Rectal smooth muscle tissue (tissue), 1 donor: ENCODE data around the gene TELO2.

ENCODE experiments used
- H3K27ac ChIP-seq: one replicate; pipeline ENCODE4 v1.7.0; 2013; ENCODE audit warnings: low read depth, low read length, inconsistent platforms
- H3K27me3 ChIP-seq: one replicate; pipeline ENCODE4 v1.7.0; 2013; ENCODE audit warnings: low read length; ENCODE audit not compliant: control insufficient read depth, insufficient read depth
- H3K36me3 ChIP-seq: one replicate; pipeline ENCODE4 v1.7.0; 2013; ENCODE audit warnings: low read length; ENCODE audit not compliant: control insufficient read depth, insufficient read depth
- H3K4me1 ChIP-seq: one replicate; pipeline ENCODE4 v1.7.0; 2013; ENCODE audit warnings: low read length; ENCODE audit not compliant: control insufficient read depth, insufficient read depth
- H3K4me3 ChIP-seq: one replicate; pipeline ENCODE4 v1.7.0; 2013; ENCODE audit warnings: low read length
- H3K9ac ChIP-seq: one replicate; pipeline ENCODE4 v1.7.0; 2013; ENCODE audit warnings: low read length

TELO2 gene

DNA sequence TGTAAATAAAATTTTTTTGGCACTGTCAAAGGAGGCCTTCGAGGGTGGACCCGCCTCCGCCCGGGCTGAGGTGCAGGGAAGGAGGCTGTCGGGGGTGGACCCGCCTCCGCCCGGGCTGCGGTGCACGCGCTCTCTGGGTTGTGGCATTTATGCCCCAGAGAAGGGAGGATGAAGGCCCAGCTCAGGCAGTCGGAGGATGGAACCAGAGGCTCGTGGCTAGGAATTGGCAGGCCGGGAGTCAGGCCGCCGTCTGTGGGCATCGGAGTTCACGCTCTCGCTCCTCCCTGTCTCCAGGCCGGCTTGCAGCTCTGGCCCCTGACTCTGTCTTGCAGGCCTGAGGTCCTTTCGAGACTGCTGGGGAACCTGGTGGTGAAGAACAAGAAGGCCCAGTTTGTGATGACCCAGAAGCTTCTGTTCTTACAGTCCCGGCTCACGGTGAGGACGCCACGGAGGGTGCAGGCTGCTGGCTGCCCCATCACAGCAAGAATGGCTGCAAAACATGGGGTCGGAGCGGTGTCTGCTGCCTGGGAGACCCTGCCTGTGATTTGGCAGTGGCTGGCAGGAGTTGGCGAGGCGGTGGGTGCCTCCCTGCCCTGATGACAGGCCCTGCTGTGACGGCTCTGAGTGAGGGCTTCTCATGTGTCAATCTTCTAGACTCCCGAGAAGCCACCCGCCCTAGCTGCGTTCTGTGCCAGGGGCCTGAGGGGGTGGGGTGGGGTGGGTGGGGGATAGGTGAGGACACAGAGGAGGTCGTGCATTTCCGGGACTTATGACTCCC lies 5.9 kb downstream of the TELO2 start:
- peaks cover 41% of the 10 kb centered on the region for H3K36me3 ChIP-seq
- H3K9ac ChIP-seq, result no peak overlapping the region
- H3K4me3 ChIP-seq, result no peak overlapping the region
- H3K27me3 ChIP-seq, result no peaks in the 10 kb centered on the region
- no peak overlapping the region for H3K27ac ChIP-seq
- H3K4me1 ChIP-seq, result peaks cover 2% of the 10 kb centered on the region

DNA sequence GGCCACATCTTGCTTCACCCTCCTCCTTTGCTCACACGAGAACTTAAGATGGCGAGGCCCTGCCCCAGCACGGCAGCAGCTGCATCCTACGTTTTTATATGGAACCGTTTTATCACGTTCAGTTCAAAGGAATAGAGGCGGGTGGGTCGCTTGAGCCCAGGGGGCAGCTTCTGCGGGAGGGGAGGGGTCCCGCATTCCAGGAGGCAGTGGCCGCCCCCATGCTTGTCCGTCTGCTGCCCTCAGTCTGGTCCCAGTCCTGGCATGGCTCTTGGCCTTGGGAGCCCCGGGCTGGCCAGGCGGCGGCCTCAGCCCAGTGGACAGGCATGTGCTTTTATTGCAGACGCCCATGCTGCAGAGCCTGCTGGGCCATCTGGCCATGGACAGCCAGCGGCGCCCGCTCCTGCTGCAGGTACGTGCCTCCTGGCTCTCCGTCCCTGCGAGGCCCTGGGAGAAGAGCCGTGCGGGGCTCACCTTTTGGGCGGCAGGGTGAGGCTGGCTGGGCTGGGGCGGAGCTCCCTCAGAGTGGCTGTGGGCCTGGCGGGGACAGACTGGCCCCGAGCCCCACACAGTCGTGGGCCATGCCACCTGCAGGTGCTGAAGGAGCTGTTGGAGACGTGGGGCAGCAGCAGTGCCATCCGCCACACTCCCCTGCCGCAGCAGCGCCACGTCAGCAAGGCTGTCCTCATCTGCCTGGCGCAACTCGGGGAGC lies 6.8 kb downstream of the TELO2 start:
- Histone ChIP-seq H3K4me1 (no peaks in the 10 kb centered on the region), H3K27me3 (no peaks in the 10 kb centered on the region), H3K4me3 (no peak overlapping the region), H3K36me3 (peaks cover 37% of the 10 kb centered on the region), H3K27ac (no peak overlapping the region), H3K9ac (no peak overlapping the region)

DNA sequence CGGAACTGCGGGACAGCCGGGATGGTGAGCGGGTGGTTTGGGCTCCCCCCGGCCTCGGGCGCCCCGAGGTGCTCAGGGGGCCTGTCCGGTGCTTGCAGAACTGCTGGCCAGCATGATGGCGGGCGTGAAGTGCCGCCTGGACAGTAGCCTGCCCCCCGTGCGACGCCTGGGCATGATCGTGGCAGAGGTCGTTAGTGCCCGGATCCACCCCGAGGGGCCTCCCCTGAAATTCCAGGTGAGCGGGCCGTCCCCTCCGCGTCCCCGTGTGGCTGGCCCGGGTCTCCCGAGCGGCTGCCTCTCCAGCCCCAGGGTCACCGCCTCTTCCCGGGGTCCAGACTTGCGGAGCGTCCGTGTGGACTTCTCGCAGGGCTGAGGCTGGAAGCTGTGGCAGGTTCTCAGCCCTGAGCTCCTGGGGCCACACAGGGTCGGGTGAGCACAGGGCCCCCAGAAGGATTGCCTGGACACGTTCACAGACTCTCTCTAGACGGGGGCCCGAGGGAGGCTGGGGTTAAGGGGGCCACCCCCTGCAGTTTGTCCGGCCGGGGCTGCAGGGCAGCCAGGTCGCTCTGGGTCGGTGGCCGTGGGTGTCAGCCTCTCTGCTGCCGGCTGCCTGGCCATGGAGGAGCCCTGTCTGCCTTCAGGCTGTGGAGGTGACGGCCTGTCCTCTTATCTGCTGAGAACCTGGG lies 7.4 kb downstream of the TELO2 start:
- H3K36me3 ChIP-seq, result peaks cover 37% of the 10 kb centered on the region
- H3K27ac ChIP-seq, result no peak overlapping the region
- H3K4me3 ChIP-seq, result no peak overlapping the region
- H3K27me3 ChIP-seq, result no peaks in the 10 kb centered on the region
- H3K9ac ChIP-seq, result no peak overlapping the region
- no peaks in the 10 kb centered on the region for H3K4me1 ChIP-seq

DNA sequence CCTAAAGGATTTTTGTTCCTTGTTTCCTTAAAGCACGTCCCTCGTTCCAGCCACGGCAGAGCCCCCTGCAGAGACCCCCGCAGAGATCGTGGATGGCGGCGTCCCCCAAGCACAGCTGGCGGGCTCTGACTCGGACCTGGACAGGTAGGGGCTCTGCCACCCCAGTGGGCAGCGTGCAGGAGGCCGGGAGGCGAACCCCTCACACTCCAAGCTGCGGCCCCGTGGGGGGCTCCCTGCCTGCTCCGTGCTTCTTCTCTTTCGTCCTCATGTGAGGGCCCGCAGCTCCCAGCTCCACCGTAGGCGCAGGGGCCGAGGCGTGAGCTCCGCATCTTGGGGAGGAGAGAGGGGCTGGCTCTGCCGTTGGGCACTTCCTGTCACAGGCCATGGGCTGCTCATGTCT lies 8.5 kb downstream of the TELO2 start:
- Histone ChIP-seq H3K27me3 (no peaks in the 10 kb centered on the region), H3K27ac (no peak overlapping the region), H3K4me1 (no peaks in the 10 kb centered on the region), H3K36me3 (peaks cover 36% of the 10 kb centered on the region), H3K4me3 (no peak overlapping the region), H3K9ac (no peak overlapping the region)

DNA sequence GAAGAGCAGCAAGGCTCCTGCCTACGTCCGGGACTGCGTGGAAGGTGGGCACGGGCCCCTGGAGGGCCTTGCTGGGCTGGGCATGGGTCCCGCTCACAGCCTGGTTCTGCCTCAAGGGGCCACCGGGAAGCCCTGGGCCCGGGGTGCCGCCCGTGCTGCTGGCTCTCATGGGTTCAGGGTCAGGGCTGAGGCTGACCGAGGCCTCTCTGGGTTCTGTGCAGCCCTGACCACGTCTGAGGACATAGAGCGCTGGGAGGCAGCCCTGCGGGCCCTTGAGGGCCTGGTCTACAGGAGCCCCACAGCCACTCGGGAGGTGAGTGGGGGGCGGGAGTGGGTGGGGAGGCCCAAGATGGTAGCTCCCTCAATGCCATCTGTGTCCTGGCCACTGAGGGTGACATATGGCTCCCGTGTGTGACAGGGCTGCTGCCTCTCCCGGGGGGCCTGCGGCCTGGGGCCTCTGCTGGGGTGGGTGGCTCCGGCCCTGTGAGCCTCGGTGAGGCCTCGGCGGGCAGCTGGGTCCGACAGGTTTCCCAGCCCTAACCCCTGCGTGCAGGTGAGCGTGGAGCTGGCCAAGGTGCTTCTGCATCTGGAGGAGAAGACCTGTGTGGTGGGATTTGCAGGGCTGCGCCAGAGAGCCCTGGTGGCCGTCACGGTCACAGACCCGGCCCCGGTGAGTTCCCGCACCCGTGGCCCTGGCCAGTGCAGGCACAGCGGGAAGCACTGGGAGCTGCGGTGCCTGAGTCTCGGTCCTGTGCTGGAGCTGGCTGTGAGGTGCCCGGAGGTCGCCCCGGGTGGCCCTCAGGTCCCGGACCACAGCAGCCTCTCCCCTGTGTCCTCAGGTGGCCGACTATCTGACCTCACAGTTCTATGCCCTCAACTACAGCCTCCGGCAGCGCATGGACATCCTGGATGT lies 9.2 kb downstream of the TELO2 start:
- no peaks in the 10 kb centered on the region for H3K27me3 ChIP-seq
- peaks cover 29% of the 10 kb centered on the region for H3K36me3 ChIP-seq
- H3K4me3 ChIP-seq, result no peak overlapping the region
- no peak overlapping the region for H3K27ac ChIP-seq
- H3K4me1 ChIP-seq, result no peaks in the 10 kb centered on the region
- H3K9ac ChIP-seq, result no peak overlapping the region

DNA sequence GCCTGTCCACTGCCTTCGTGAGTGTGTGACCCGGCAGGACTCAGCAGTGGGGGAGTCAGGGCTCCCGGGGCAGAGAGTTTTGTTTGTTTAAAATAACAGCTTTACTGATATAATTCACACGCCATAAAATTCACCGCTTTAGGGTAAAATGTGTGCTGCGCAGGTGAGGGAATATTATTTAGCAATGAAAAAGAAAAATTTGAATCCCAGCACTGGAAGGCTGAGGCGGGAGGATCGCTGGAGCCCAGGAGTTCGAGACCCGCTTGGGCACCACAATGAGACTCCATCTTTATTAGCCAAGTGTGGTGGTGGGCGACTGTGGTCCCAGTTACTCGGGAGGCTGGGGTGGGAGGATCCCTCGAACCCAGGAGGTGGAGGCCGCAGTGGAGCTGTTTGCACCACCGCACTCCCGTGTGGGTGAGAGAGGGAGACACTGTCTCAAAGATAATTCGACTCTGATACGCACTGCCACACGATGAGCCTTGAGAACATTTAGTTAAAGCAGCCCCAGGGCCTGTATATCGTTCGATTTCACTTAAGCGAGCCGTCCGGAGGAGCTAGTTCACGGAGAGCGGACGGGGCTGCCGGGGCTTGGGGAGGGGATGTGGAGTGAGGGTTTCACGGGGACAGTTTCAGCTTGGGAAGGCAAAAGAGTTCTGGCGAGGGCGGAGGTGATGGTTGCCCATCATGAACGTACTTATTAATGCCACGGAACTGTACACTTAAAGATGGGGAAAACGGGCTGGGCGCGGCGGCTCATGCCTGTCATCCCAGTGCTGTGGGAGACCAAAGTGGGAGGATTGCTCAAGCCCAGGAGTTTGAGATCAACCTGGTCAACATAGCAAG lies 10.2 kb downstream of the TELO2 start:
- H3K36me3 ChIP-seq, result peaks cover 26% of the 10 kb centered on the region
- no peaks in the 10 kb centered on the region for H3K27me3 ChIP-seq
- H3K4me1 ChIP-seq, result no peaks in the 10 kb centered on the region
- H3K27ac ChIP-seq, result no peak overlapping the region
- H3K4me3 ChIP-seq, result no peak overlapping the region
- H3K9ac ChIP-seq, result no peak overlapping the region

DNA sequence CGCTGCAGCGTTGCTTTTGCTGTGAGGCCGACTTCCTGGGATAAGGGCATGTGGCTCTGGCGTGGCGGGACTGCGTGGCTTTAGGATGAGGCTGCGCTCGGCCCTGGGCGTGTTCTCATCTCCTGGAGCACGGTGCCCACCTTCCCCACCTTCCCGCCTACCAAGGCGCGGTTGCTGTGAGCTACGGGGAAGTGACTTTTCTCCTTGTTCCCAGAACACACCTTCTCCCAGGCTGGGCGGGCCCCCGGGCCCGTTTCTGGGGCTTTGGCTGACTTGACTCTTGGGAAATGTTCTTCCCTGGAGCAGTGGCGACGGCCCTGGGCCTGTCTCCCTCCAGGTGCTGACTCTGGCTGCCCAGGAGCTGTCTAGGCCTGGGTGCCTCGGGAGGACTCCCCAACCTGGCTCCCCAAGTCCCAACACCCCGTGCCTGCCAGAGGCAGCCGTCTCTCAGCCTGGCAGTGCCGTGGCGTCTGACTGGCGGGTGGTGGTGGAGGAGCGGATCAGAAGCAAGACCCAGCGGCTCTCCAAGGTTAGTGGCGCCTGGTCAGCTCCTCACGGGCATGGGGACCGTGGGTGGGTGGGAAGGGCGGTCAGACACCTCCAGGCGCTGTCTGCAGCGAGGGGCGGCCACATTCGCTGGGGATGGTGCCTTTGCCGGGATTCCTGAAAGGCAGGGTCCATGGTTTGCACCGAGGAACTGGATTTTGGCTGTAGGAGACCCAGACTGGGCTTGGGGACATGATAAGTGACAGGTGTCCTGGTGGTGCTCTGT lies 12.1 kb downstream of the TELO2 start:
- no peak overlapping the region for H3K4me3 ChIP-seq
- H3K36me3 ChIP-seq, result peaks cover 23% of the 10 kb centered on the region
- no peaks in the 10 kb centered on the region for H3K4me1 ChIP-seq
- H3K27ac ChIP-seq, result no peak overlapping the region
- no peak overlapping the region for H3K9ac ChIP-seq
- H3K27me3 ChIP-seq, result no peaks in the 10 kb centered on the region

DNA sequence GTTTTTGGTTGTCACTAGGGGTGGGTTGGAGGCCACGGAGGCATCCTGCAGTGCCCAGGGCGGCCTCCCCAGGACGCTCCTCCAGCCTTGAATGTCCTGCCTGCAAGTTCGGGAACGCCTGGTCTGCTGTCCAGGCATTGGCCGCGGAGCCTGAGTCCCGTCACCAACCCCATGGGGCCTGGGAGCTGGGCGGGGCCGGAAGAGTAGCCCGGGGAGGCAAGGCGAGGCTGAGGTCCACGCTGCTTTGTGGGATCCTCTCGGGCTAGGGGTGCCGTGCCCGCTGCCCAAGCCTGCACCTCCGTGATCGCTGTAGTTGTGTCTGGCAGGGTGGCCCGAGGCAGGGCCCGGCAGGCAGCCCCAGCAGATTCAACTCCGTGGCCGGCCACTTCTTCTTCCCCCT lies 12.8 kb downstream of the TELO2 start:
- Histone ChIP-seq H3K9ac (no peak overlapping the region), H3K4me3 (no peak overlapping the region), H3K4me1 (no peaks in the 10 kb centered on the region), H3K36me3 (peaks cover 22% of the 10 kb centered on the region), H3K27me3 (no peaks in the 10 kb centered on the region), H3K27ac (no peak overlapping the region)

DNA sequence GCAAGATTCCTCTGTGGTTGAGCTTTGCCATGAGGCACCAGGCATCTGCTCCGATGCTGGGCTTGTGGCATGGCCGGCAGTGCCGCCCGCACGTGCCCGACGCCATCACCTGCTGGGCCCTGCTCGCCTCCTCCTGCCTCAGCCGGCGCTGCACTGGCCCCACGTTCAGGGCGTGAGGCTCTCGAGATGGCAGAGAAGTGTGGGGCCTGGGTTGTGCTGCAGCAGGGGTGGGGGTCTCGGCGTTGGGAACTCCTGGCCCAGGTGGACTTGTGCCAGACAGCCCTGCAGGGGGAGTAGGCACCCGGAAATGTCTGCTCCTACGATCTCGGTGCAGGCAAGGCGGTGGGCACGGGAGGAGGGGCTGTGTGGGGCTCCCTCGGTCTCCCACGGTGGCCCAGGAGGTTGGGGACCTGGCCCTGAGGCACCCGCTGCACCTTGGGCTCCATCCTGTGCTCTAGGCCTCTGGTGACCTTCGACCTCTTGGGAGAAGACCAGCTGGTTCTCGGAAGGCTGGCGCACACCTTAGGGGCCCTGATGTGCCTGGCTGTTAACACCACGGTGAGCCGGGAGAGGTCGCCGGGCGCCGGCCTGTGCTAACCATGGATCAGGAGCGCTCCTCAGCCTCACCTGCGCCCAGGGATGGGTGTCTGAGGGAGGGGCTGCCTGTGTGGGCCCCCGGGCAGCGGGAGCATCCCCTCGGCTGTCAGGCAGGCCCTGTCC lies 13.5 kb downstream of the TELO2 start:
- Histone ChIP-seq H3K27ac (no peak overlapping the region), H3K36me3 (peaks cover 17% of the 10 kb centered on the region), H3K4me3 (no peak overlapping the region), H3K9ac (no peak overlapping the region), H3K4me1 (no peaks in the 10 kb centered on the region), H3K27me3 (no peaks in the 10 kb centered on the region)

DNA sequence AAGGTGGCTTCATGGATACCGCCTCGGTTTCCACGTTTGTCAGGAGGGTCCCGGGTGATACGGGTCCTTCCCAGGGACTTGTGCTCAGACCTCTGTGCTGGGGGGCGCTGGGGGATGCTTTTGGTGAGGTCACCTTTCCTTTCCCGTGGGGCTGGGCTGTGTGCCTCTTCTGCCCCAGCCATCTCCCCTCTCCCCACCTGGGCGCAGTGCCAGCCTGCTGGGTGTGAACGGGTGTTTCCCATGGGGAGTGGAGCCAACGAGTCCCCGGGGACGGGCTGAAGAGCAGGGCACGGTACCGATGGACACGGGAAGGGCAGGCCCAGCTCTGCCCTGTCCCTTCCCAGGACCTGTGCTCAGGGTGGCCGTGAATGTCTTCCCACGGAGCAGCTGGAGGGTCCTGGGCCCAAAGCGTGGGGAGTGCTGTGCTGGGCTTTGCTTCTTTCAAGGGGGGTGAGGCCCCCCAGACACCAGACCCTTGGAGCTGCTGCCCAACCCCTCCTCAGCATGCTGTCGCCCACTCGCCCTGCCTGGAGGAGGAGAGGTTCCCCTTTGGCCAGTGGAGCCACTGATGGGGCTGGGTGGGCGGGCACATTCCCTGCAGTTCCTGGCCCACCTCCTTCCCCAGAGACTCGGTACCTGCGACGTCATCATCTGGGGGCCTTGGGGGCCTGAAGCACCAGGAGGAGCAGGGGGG lies 15.5 kb downstream of the TELO2 start:
- no peak overlapping the region for H3K9ac ChIP-seq
- peaks cover under 1% of the 10 kb centered on the region for H3K36me3 ChIP-seq
- H3K27ac ChIP-seq, result peak overlapping the region; percentile 24

More for the DNA sequence above, 15.5 kb downstream of the TELO2 start:
- Histone ChIP-seq H3K4me1 (no peaks in the 10 kb centered on the region), H3K27me3 (no peaks in the 10 kb centered on the region), H3K4me3 (no peak overlapping the region)
